BJ (cell line): ENCODE data around the gene ADCY2. TPM values are rescaled to one million over a fixed set of nuclear protein-coding genes. Genes with fewer than 3 reads are reported as not detected.

ENCODE experiments used
- CTCF ChIA-PET: fragments of 350-600 bp; formaldehyde crosslinking; extraction: SDS; loops from one replicate; lab custom pipeline; 2021; ENCODE audit warnings: antibody characterized with exemption, inconsistent platforms; lab: Yijun Ruan, JAX
- POLR2A ChIA-PET: fragments of 300-600 bp; sonication (Branson Sonifier 250); formaldehyde crosslinking; extraction: SDS; loops from one replicate; lab custom pipeline; 2021; ENCODE audit warnings: antibody characterized with exemption; lab: Charles Lee
- DNase-seq: peaks from one replicate; pipeline ENCODE4 v3.0.0-alpha.2; 2011; ENCODE audit warnings: low read depth
- H3K27me3 ChIP-seq: 2 replicates; pipeline ENCODE4 v1.6.0; 2011; ENCODE audit warnings: low read length; ENCODE audit not compliant: control insufficient read depth, insufficient read depth
- H3K36me3 ChIP-seq: 2 replicates; pipeline ENCODE4 v1.5.1; 2011; ENCODE audit warnings: low read length; ENCODE audit not compliant: control insufficient read depth, insufficient read depth
- H3K4me3 ChIP-seq: 2 replicates; pipeline ENCODE4 v1.5.1; 2011; ENCODE audit warnings: low read depth, mild to moderate bottlenecking, control low read depth, low read length
- CTCF ChIP-seq: IDR thresholded peaks from 2 replicates; pipeline ENCODE4 v1.5.1; 2011; ENCODE audit warnings: low read depth, mild to moderate bottlenecking, control low read depth, inconsistent platforms, low read length, moderate library complexity; ENCODE audit not compliant: insufficient read depth
- polyA plus RNA-seq: library from polyadenylated mRNA; depleted of rRNA; stranded (reverse); fragments of >200 nt; gene quantifications from 2 replicates; pipeline ENCODE4 v1.2.3, GENCODE V29; 2011

Gene ADCY2
- polyA plus RNA-seq, 1 experiment, result not detected

GRCh38 chr5:7494481-7495130 is 98.7 kb downstream of the ADCY2 start:
- DNase-seq, result no peak
- CTCF ChIA-PET, result no interaction called here
- TF ChIP-seq CTCF, result no peak
- Histone ChIP-seq H3K4me3 (no peak overlapping the region), H3K36me3 (no peaks in the 10 kb centered on the region), H3K27me3 (no peaks in the 10 kb centered on the region)
- POLR2A ChIA-PET, result no interaction called here

- no peak overlapping the region for H3K4me3 ChIP-seq
- CTCF ChIA-PET, result no interaction called here
These were observed 99.2 kb downstream of the ADCY2 start for GRCh38 chr5:7495131-7495517.

GRCh38 chr5:7500256-7500655 is 104.3 kb downstream of the ADCY2 start:
- Histone ChIP-seq H3K4me3 (no peak overlapping the region), H3K36me3 (no peaks in the 10 kb centered on the region), H3K27me3 (no peaks in the 10 kb centered on the region)
- no peak for TF ChIP-seq CTCF
- ChIA-PET CTCF (no interaction called here), POLR2A (no interaction called here)
- no peak for DNase-seq

More at GRCh38 chr5:7495131-7495517, 99.2 kb downstream of the ADCY2 start:
- Histone ChIP-seq H3K27me3 (no peaks in the 10 kb centered on the region), H3K36me3 (no peaks in the 10 kb centered on the region)
- no peak for TF ChIP-seq CTCF
- POLR2A ChIA-PET, result no interaction called here
- DNase-seq, result no peak

GRCh38 chr5:7501061-7501460 is 105.1 kb downstream of the ADCY2 start:
- ChIA-PET CTCF (no interaction called here), POLR2A (no interaction called here)
- Histone ChIP-seq H3K27me3 (no peaks in the 10 kb centered on the region), H3K4me3 (no peak overlapping the region), H3K36me3 (no peaks in the 10 kb centered on the region)
- no peak for TF ChIP-seq CTCF
- no peak for DNase-seq

- CTCF ChIA-PET, result no interaction called here
These were observed 107.6 kb downstream of the ADCY2 start for GRCh38 chr5:7503564-7503963.

More at GRCh38 chr5:7503564-7503963, 107.6 kb downstream of the ADCY2 start:
- no peaks in the 10 kb centered on the region for H3K36me3 ChIP-seq
- no peak overlapping the region for H3K4me3 ChIP-seq
- H3K27me3 ChIP-seq, result no peaks in the 10 kb centered on the region
- no peak for DNase-seq
- no peak for TF ChIP-seq CTCF
- POLR2A ChIA-PET, result no interaction called here
